GM18861 (cell line): ENCODE data around the gene ARL3.

Experiments
- ATAC-seq: cut with Tn5 transposase; IDR thresholded peaks from one replicate; pipeline ENCODE4 v1.9.1; 2021; ENCODE audit not compliant: unreplicated experiment

Gene ARL3

GRCh38 chr10:102641880-102642735 lies 72.1 kb downstream of the ARL3 start:
- ATAC-seq = peak; percentile 28

DNA sequence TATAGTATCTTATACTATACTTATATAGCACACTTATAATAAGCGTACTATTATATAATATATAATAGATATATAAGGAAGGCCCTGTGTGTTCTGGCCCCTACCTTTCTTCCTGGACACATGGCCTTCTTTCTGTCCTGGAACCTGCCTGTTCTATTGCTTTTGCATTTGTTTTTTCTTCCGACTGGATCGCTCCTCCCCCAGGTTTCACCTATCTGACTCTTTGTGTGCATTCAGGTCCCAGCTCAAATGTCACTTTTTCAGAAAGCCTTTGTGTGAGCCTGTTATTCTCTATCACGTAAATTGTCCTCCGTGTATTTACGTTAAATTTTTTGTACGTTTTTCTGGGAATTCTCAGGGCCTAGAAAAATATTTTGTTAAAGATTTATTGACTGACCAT lies 72.8 kb downstream of the ARL3 start:
- ATAC-seq = no peak

- ATAC-seq = no peak
Measured at GRCh38 chr10:102639537-102639936, 74.7 kb downstream of the ARL3 start.

DNA sequence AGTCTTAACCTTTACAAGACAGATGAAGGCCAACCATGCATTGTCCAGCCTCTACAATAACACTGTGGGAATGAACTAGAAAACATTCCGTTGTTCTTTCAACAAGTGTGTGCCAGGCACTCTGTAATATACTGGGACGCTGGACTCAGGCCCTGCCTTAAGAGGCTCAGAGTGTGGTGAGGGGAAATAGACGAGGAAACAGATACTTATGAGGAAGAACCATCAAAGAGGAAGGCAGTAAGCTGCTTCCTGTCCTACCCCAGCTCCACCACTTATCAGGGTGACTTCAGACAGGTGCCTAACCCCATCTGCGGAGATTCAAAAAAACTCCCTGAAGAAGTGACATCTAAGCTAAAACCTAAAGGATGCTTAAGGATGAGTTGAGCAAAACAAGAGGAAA lies 78.8 kb downstream of the ARL3 start:
- ATAC-seq = no peak

DNA sequence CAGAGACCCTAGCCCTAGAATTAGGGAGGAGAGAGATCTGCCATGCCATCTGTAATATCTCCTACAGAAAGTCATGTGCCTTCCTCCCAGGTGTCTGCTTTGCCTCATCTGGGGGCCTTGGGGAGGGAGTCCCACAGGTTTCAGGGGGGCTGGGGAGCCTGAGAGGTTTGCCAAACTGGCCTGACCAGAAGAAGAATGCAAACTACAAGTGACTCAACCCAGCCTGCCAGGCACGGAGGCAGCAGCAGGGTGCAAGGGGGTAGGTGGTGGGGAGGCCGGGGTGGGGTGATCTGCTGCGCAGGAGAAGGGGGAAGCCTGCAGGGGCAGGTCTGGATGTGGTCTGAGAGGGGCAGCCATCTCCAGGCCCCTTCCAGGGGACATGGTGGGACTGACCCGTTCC lies 79.5 kb downstream of the ARL3 start:
- no peak for ATAC-seq

DNA sequence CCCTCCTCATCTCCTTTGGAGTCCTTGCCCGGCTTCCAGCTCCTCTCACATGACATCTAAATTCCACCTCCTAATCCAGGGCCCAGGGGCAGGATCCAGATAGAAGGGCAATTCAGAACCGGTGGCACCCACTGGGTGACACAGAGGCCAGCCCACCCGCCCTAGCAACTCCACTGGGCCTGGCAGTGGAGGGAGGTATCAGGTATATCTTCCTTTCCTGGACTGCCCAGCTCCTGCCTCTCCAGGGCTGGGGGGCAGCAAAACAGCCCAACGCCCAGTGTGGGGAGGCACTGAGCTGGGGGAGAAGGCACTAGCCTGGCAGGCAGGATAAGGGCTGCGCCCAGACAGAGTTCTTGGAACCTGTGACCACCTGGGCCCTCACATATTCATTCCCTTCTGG lies 80.3 kb downstream of the ARL3 start:
- ATAC-seq = no peak

DNA sequence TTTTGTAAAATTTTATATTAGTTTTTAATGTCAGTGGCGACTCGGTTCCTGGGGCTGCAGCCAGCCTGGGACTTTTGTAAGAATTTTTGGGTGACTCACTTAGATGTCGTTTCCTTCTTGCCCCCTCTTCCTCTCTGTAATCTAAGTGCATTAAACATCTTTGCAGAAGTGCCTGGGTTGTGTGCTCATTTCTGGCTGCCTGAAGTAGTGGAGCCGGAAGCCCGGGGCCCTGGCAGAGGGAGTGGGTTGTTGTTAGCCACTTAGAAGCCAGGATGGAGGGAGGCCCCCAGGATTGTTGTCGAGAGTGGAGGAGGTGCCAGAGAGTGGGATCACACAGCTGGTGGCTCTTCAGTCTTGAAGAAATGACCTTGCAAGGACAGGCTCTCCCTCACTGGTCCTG lies 80.9 kb downstream of the ARL3 start:
- ATAC-seq = no peak

DNA sequence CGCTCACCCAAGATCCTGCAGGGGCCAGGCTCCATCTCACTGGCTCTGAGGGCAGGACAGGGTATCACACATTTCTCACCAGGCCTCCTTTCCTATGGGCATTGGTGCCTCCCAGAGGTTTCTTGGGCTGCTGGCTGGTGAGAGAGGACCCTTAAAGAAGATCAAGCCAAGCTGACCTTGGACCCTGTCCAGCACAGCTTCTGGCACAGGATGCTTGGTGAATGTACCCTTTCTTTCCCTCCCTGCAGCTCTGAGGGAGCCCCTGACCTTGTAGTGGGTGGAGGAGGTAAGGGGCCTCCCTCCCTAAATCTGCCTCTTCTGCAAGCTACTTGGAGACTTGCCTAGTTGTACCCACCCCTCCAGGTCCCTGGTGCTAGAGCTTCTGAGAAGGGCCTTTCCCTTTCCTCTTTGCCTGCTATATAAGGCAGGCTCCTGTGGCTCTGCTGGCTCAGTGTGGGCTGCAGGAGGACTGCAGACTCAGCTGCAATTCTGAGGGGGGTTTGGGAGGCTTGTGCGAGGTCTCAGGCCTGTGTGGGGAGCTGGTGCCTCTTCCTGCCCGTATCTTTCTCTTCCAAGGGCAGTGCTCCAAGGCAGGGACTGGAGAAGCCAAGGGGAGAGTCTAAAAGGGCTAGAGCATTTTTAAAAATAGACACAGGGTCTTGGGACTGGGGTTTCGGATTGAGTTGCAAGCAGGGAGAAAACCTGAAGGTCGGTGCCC lies 81.6 kb downstream of the ARL3 start:
- ATAC-seq = no peak

- ATAC-seq = no peak
Measured at GRCh38 chr10:102631525-102632393, 82.4 kb downstream of the ARL3 start.

GRCh38 chr10:102630663-102631062 lies 83.5 kb downstream of the ARL3 start:
- no peak for ATAC-seq

- no peak for ATAC-seq
Measured at GRCh38 chr10:102629661-102630614, 84.3 kb downstream of the ARL3 start.

DNA sequence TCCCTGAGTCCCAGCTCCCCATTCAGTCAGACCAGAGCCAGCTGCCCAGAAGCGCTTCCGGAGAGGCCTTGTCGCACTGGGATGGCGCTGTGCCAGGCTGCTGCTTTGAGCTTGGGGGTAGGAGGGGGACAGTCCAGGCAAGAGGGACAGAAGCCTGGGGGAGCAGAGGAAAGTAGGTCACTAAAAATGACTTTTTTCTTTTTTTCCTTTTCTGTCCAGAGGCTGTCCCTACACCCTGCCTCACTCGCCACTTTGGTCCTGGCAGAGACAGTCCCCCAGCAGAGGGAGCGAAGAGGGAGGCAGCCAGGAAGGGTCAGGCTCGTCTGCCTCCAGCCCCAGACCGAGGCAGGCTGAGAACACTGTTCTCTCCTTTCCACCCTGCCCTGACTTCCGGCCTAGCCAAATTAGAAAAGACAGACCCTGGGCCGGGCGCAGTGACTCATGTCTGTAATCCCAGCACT lies 85.7 kb downstream of the ARL3 start:
- ATAC-seq = no peak

- no peak for ATAC-seq
Measured at GRCh38 chr10:102627736-102628293, 86.4 kb downstream of the ARL3 start.

- ATAC-seq = no peak
Measured at GRCh38 chr10:102627291-102627735, 86.9 kb downstream of the ARL3 start.

GRCh38 chr10:102626026-102626685 lies 88.0 kb downstream of the ARL3 start:
- no peak for ATAC-seq

DNA sequence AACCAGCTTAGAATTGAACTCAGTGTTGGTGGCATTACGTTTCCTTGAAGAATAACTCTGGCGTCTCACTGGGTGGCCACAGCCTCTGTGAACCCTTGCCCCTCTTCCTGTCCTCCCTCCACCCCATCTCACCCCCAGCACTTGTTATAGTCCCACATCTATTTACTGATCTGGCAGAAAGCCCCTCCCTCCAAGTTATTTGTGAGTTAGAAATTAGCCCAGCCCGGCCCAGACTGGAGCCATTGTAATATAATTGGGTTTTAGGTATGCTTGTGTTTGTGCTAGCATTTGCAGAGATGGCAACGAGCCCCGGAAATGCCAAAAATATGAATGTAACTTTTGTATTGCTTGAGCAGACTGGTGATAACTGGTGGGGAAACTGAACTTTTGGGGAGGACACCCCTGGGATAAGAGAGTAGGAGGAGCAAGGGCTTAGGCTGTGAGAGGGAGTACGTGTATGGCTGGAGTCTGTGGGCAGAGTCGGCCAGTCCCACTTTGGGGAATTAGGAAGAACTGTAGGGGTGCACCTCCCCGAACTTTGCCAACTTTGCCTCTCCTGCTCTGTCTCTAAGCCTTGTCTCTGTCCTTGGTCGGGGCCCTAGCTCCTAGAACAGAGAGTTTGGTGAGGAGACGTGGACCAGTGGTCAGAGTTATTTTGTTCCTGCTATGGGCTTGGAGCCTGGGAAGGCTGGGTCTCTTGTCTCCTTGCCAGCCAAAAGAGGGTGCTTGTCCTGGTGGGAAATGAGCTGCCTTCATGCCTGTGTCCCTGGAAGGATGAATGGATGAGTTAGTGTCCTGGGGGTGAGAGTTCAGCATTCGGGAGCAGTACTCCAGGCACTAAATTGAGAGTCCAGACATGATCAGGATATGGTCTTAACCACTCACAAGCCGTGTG lies 89.2 kb downstream of the ARL3 start:
- ATAC-seq = no peak

- ATAC-seq = no peak
Measured at GRCh38 chr10:102624094-102624493, 90.1 kb downstream of the ARL3 start.
